22Rv1 (cell line): Measurements from ENCODE around the gene RAD51B.

Experiments used
- H3K27ac ChIP-seq: fragments of 450-650 bp; 2 replicates; pipeline ENCODE4 v1.5.1; 2017
- CTCF ChIP-seq: fragments of 450-650 bp; IDR thresholded peaks from 2 replicates; pipeline ENCODE4 v1.5.1; 2017; ENCODE audit warnings: mild to moderate bottlenecking
- ZFX ChIP-seq: fragments of 450-650 bp; IDR thresholded peaks from 2 replicates; pipeline ENCODE4 v1.6.1; 2017; ENCODE audit warnings: antibody characterized with exemption, borderline replicate concordance

RAD51B gene

GRCh38 chr14:68638141-68638999 lies 818.8 kb downstream of the RAD51B start:
- TF ChIP-seq ZFX (no peak), CTCF (no peak)

DNA sequence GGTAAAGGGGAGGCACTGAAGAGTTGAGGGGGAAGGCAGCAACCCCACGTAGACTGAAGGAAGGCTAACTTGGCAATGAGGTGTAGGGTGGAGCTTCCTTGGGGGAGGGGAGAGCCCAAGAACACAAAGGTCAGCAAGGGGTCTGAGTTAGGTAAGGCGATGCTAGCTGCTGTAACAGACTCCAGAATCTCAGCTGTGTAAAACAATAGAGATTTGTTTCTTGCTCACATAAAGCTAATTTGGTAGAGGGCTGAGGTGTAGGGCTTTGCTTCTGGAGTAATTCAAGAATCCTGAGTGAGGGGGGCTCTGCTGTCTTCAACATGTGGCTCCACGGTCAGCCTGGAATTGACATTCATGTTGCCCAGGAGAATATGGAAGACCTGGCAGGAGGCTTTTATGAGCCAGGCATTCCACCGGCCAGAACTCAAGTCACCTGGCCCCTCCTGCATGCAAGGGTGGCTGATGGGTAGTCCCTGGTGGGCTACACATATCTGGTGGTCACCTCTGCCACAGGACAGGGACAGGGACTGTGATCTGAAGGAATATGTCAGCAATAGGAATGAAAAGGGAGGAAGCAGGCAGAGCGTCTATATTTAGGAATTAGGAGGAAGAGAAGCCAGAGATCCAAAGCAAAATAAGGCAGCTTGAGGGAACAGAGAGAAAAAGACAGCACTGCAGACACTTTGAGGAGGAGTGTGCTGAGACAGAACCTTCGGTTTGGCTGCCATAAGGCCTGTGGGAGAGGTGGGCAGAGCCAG lies 819.6 kb downstream of the RAD51B start:
- no peak for TF ChIP-seq ZFX
- no peak for TF ChIP-seq CTCF
- no peak overlapping the region for H3K27ac ChIP-seq

More at GRCh38 chr14:68638141-68638999, 818.8 kb downstream of the RAD51B start:
- no peak overlapping the region for H3K27ac ChIP-seq

- H3K27ac ChIP-seq, result no peak overlapping the region
- TF ChIP-seq ZFX (no peak), CTCF (no peak)
These were observed 820.4 kb downstream of the RAD51B start for GRCh38 chr14:68639758-68640574.

- TF ChIP-seq ZFX, result no peak
- TF ChIP-seq CTCF, result no peak
- H3K27ac ChIP-seq, result no peak overlapping the region
These were observed 824.1 kb downstream of the RAD51B start for GRCh38 chr14:68643673-68644072.

- no peak for TF ChIP-seq CTCF
- no peak for TF ChIP-seq ZFX
These were observed 824.5 kb downstream of the RAD51B start for GRCh38 chr14:68644101-68644500.

GRCh38 chr14:68645371-68645770 lies 825.8 kb downstream of the RAD51B start:
- TF ChIP-seq ZFX (no peak), CTCF (no peak)
- no peak overlapping the region for H3K27ac ChIP-seq

More at GRCh38 chr14:68644101-68644500, 824.5 kb downstream of the RAD51B start:
- H3K27ac ChIP-seq, result no peak overlapping the region
